ENCODE measurements around the gene RSU1.

- TF ChIP-seq EZH2 (IDR thresholded peaks at IDR 0.05; ENCODE audit: borderline replicate concordance, low read depth, low read length, severe bottlenecking) (no peak), CTCF (IDR thresholded peaks at IDR 0.05; ENCODE audit: extremely low read depth in 1 of 2, insufficient read depth in 1 of 2, low read depth in 1 of 2, low read length in 2 of 2) (no peak), POLR2A (IDR thresholded peaks at IDR 0.05; ENCODE audit: low read depth, low read length) (no peak)
Observed at GRCh38 chr10:16761300-16761699, 55.9 kb downstream of the RSU1 start.
